ENCODE results near the gene ITGAX. TPM values are rescaled to one million over a fixed set of nuclear protein-coding genes. Genes with fewer than 3 reads are reported as not detected.

ITGAX gene
- total and polyA plus RNA-seq, 4 donors, result 1.1 to 9.6 (median 1.9) TPM

DNA sequence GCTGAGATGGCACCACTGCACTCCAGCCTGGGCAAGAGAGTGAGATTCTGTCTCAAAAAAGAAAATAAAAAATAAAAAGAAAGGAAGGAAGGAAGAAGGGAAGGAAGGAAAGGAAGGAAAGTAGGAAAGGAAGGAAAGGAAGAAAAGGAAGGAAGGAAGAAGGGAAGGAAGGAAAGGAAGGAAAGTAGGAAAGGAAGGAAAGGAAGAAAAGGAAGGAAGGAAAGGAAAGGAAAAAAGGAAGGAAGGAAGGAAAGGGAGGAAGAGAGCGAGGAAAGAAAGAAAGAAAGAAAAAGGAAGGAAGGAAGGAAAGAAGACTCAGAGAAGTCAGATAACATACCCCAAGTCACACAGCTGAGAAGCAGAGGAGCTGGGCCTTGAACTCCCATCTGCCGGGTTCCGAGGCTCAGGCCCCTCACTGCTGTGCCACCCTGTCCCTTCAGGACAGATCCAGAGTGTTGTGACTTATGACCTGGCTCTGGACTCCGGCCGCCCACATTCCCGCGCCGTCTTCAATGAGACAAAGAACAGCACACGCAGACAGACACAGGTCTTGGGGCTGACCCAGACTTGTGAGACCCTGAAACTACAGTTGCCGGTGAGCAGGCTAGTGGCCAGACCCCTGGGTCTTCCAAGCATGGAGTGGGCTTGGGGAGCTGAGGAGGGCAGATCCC, 30.9 kb upstream of the ITGAX start:
- no peak for DNase-seq (ENCODE audit: low spot score)
- 86% methylated on average over 10 of the region's 10 CpGs for WGBS
- TF ChIP-seq EGR1 (IDR thresholded peaks at IDR 0.05; ENCODE audit: low read depth in 2 of 2) (no peak), ZBTB33 (IDR thresholded peaks at IDR 0.05) (no peak), TAF1 (conservative IDR thresholded peaks at IDR 0.05) (no peak), MAX (IDR thresholded peaks at IDR 0.05) (no peak), FOXA2 (IDR thresholded peaks at IDR 0.05) (no peak), HNF4A (conservative IDR thresholded peaks at IDR 0.05) (no peak), FOXA1 (IDR thresholded peaks at IDR 0.05) (no peak), NR2F2 (IDR thresholded peaks at IDR 0.05) (no peak), RXRA (IDR thresholded peaks at IDR 0.05) (no peak), SP1 (IDR thresholded peaks at IDR 0.05) (no peak), RAD21 (IDR thresholded peaks at IDR 0.05) (no peak), JUND (IDR thresholded peaks at IDR 0.05) (no peak)

GRCh38 chr16:31325171-31325570, 29.8 kb upstream of the ITGAX start:
- H3K9me3 ChIP-seq (ENCODE audit: control insufficient read depth in 4 of 4, low read length in 3 of 4), result peaks cover 0 to 13% (median 8%) of the 10 kb centered on the region in 4 donors
- no peak overlapping the region for H3K9ac ChIP-seq (ENCODE audit: low read depth in 1 of 2, low read length in 2 of 2)
- H3K4me3 ChIP-seq (ENCODE audit: low read depth in 1 of 3, low read length in 3 of 3), result no peak overlapping the region
- H3K4me1 ChIP-seq (ENCODE audit: control insufficient read depth in 4 of 4, insufficient read depth in 4 of 4, low read length in 3 of 4), result no peaks in the 10 kb centered on the region
- peaks cover 0 to 3% (median 0%) of the 10 kb centered on the region in 4 donors for H3K36me3 ChIP-seq (ENCODE audit: control insufficient read depth in 4 of 4, insufficient read depth in 3 of 4, low read depth in 1 of 4, low read length in 3 of 4)
- TF ChIP-seq ZBTB33 (IDR thresholded peaks at IDR 0.05) (no peak), RXRA (IDR thresholded peaks at IDR 0.05) (no peak), TAF1 (conservative IDR thresholded peaks at IDR 0.05) (no peak)
- no peak overlapping the region for H3K27ac ChIP-seq (ENCODE audit: low read depth in 1 of 2, low read length in 2 of 2)
- no peak for DNase-seq (ENCODE audit: low spot score)
- no peaks in the 10 kb centered on the region for H3K27me3 ChIP-seq (ENCODE audit: control insufficient read depth in 4 of 4, insufficient read depth in 4 of 4, low read length in 3 of 4)
- WGBS, result 80% methylated on average over 16 of the region's 16 CpGs

More for the DNA sequence above, 30.9 kb upstream of the ITGAX start:
- Histone ChIP-seq H3K9me3 (ENCODE audit: control insufficient read depth in 4 of 4, low read length in 3 of 4) (peaks cover under 1 to 13% (median 8%) of the 10 kb centered on the region in 4 donors), H3K27me3 (ENCODE audit: control insufficient read depth in 4 of 4, insufficient read depth in 4 of 4, low read length in 3 of 4) (no peaks in the 10 kb centered on the region), H3K4me1 (ENCODE audit: control insufficient read depth in 4 of 4, insufficient read depth in 4 of 4, low read length in 3 of 4) (no peaks in the 10 kb centered on the region), H3K27ac (ENCODE audit: low read depth in 1 of 2, low read length in 2 of 2) (no peak overlapping the region), H3K4me3 (ENCODE audit: low read depth in 1 of 3, low read length in 3 of 3) (no peak overlapping the region), H3K36me3 (ENCODE audit: control insufficient read depth in 4 of 4, insufficient read depth in 3 of 4, low read depth in 1 of 4, low read length in 3 of 4) (peaks cover 0 to 3% (median 0%) of the 10 kb centered on the region in 4 donors), H3K9ac (ENCODE audit: low read depth in 1 of 2, low read length in 2 of 2) (no peak overlapping the region)

DNA sequence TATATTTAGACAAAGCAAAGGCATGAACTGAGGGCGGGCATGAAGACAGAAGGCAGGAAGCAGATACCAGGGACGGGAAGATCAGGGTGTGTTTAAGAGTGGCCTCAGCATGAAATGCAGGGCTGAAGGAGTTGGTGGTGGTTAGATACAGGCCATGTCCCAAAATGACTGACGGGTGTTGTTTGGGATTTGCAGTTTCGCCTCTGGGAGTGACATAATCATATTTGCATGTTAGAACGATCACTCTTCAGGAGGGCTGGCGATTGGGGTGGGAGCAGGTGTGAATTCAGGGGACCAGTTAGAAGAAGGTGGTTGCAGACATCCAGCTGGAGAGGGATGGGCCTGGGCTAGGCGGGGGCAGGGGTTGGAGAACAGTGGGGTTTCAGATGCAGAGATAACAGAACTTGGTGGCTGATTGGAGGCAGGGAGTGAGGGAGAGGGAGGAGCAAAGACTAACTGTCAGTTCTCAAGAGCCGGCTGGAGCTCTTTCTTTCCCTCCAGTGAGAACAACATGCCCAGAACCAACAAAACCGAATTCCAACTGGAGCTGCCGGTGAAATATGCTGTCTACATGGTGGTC, 27.2 kb upstream of the ITGAX start:
- Histone ChIP-seq H3K27ac (ENCODE audit: low read depth in 1 of 2, low read length in 2 of 2) (no peak overlapping the region), H3K27me3 (ENCODE audit: control insufficient read depth in 4 of 4, insufficient read depth in 4 of 4, low read length in 3 of 4) (peaks cover 0 to 2% (median 0%) of the 10 kb centered on the region in 4 donors), H3K9ac (ENCODE audit: low read depth in 1 of 2, low read length in 2 of 2) (no peak overlapping the region), H3K9me3 (ENCODE audit: control insufficient read depth in 4 of 4, low read length in 3 of 4) (peaks cover 0 to 3% (median 1%) of the 10 kb centered on the region in 4 donors), H3K36me3 (ENCODE audit: control insufficient read depth in 4 of 4, insufficient read depth in 3 of 4, low read depth in 1 of 4, low read length in 3 of 4) (no peaks in the 10 kb centered on the region), H3K4me1 (ENCODE audit: control insufficient read depth in 4 of 4, insufficient read depth in 4 of 4, low read length in 3 of 4) (peaks cover 0 to 3% (median 0%) of the 10 kb centered on the region in 4 donors), H3K4me3 (ENCODE audit: low read depth in 1 of 3, low read length in 3 of 3) (no peak overlapping the region)
- WGBS, result 41% methylated on average over 10 of the region's 10 CpGs
- TF ChIP-seq FOXA2 (IDR thresholded peaks at IDR 0.05), result no peak
- no peak for TF ChIP-seq GABPA (IDR thresholded peaks at IDR 0.05 in 1 of 2, conservative IDR thresholded peaks at IDR 0.05 in 1 of 2)
- TF ChIP-seq, protein P1, sequence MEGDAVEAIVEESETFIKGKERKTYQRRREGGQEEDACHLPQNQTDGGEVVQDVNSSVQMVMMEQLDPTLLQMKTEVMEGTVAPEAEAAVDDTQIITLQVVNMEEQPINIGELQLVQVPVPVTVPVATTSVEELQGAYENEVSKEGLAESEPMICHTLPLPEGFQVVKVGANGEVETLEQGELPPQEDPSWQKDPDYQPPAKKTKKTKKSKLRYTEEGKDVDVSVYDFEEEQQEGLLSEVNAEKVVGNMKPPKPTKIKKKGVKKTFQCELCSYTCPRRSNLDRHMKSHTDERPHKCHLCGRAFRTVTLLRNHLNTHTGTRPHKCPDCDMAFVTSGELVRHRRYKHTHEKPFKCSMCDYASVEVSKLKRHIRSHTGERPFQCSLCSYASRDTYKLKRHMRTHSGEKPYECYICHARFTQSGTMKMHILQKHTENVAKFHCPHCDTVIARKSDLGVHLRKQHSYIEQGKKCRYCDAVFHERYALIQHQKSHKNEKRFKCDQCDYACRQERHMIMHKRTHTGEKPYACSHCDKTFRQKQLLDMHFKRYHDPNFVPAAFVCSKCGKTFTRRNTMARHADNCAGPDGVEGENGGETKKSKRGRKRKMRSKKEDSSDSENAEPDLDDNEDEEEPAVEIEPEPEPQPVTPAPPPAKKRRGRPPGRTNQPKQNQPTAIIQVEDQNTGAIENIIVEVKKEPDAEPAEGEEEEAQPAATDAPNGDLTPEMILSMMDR (IDR thresholded peaks at IDR 0.05; ENCODE audit: low read depth, low read length, missing input control), result no peak
- TF ChIP-seq RXRA (IDR thresholded peaks at IDR 0.05), result no peak
- TF ChIP-seq YY1 (IDR thresholded peaks at IDR 0.05), result no peak
- TF ChIP-seq FOXA1 (IDR thresholded peaks at IDR 0.05), result no peak
- TF ChIP-seq HNF4G (IDR thresholded peaks at IDR 0.05), result no peak
- no peak for TF ChIP-seq JUND (IDR thresholded peaks at IDR 0.05)
- no peak for TF ChIP-seq EGR1 (IDR thresholded peaks at IDR 0.05; ENCODE audit: low read depth in 2 of 2)
- TF ChIP-seq TAF1 (conservative IDR thresholded peaks at IDR 0.05), result no peak
- TF ChIP-seq, protein P2, sequence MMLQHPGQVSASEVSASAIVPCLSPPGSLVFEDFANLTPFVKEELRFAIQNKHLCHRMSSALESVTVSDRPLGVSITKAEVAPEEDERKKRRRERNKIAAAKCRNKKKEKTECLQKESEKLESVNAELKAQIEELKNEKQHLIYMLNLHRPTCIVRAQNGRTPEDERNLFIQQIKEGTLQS (IDR thresholded peaks at IDR 0.05), result no peak
- no peak for DNase-seq (ENCODE audit: low spot score)

Data from liver (tissue), 9 donors.